Activated T-cell treated with anti-CD3 and anti-CD28 coated beads for 1 hour (primary cell): ENCODE results near the gene HTT.
"Not testable (repeated sequence)": the region's sequence is repeated elsewhere in the genome, so short reads cannot be mapped to it uniquely, and the experiment has no call there.

Source experiments
- DNase-seq: peaks from one replicate; pipeline ENCODE4 v3.0.0-alpha.2; 2020; ENCODE audit warnings: low read depth

Gene HTT

DNA sequence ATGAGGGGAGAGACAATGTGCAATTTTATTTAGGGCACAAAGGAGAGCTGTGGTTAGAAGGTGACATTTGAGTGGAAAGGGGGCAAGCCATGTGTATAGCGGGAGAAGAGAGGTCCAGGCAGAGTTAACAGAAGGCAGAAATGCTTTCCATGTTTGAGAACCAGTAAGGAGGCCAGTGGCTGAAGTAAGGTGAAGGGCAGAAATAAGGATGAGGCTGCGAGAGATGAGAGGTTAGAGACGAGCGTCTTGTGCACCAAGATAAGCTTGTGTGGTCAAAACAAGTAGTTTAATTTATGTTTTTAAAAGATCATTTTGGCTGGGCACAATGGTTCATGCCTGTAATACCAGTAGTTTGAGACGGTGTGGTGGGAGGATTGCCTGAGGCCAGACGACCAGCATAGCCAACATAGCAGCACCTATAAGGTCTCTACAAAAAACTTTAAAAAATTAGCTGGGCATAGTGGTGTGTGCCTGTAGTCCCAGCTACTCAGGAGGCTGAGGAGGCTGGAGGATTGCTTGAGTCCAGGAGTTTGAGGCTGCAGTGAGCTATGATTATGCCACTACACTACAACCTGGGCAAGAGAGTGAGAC is 8.5 kb downstream of the HTT start:
- DNase-seq: no peak

DNA sequence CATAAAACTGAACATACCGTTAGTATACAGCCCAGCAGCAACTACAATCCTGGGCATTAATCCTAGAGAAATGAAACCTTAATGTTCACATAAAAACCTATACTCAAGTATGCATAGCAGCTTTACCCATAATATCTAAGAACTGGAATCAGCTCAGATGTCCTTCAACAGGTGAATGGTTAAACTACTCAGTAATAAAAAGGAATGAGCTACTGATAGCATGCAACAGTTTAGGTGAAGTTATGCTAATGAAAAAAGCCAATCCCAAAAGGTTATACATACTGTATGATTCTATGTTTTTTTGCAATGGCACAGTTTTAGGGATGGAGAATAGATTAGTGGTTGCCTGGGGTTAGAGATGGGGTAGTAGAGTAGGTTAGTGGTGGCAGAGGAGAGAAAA is 9.3 kb downstream of the HTT start:
- no peak for DNase-seq

DNA sequence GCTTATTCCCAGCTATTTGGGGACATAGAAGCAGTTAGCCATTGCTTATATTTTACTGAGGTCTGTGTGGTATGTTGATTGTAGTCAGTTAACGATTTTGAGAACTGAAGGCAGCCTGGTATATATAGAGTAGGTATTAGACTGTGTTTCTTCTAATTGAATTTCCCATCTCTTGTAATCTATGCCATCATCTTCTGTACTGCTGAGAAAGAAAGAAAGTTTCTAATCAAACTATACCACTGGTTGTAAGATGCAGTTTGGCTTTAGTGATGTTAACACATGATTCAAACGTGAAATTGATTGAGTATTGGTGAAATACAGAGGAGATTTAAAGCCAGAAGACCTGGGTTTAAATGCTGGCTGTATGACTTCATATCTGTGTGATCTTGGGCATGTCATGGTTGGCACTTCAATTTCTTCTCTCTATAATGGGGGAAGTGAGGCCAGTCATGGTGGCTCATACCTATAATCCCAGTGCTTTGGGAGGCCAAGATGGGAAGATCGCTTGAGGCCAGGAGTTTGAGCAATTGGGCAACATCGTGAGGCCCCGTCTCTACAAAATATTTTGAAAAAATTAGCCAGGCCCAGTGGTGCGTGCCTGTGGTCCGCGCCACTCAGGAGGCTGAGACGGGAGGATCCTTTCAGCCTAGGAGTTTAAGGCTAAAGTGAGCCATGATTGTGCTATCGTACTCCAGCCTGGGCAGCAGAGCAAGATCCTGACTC is 11.6 kb downstream of the HTT start:
- no peak for DNase-seq

DNA sequence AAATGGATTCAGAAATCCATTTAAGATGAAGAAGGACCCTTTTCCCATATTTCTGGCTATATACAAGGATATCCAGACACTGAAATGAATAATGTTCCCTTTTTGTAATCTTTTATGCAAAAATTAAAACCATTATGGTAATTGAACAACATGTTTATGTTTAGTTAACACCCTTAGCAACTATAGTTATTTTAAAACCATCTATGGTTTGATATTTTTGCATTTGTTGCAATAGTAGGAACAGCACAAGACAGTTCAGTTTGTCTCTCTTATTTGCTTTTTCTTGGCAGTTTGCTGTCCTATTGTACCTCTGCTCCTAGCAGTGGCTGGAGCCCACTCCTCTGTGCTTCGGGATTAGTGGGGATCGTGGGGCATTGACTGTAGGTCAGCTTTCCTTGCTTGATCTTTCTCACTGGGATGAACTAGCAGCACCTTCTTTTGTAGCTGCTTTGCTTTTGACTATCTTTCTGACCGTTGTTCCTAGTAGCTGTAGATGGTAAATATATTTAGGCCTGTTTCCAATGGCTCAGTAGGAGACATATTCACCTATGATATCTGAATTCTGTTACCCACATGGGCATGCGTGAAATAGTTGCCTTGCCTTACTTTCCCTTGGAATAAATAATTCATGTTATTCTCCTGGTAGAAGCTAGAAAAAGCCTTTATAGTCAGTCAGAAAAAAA is 12.8 kb downstream of the HTT start:
- DNase-seq: no peak

DNA sequence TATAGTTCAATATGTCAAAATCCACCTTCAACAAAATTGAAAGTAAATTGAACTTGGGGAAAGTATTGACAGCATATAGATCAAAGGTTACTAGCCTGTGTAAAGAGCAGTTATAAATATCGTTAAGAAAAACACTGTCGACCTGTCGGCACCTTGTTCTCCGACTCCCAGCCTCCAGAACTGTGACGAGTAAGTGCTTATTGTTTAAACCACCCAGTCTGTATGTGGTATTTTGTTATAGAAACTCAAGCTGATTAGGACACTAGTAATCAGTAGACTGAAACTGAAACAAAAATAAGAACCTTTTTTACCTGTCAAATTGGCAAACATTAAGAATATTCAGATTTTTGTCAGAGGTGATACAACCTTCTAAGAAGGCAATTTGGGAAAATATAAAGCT is 17.0 kb downstream of the HTT start:
- no peak for DNase-seq

DNA sequence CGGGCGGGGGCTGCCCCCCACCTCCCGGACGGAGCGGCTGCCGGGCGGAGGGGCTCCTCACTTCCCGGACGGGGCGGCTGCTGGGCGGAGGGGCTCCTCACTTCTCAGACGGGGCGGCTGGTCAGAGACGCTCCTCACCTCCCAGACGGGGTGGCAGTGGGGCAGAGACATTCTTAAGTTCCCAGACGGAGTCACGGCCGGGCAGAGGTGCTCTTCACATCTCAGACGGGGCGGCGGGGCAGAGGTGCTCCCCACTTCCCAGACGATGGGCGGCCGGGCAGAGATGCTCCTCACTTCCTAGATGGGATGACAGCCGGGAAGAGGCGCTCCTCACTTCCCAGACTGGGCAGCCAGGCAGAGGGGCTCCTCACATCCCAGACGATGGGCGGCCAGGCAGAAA is 20.2 kb downstream of the HTT start:
- DNase-seq: not testable (repeated sequence)

DNA sequence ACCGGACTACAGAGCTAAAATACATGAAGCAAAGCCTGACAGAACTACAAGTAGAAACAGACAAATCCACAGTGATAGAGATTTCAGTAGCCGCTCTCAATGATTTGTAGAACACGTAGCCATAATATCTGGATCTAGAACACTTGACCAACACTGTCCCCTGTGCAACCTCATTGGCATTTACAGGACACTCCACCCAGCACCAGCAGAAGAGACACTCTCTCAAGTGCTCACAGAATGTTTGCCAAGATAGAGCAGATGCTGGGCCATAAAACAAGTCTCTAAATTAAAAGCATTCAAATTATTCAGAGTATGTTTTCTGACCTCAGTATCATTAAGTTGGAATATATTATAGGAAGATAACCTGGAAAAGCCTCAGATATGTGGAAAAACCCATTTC is 21.7 kb downstream of the HTT start:
- DNase-seq: no peak

DNA sequence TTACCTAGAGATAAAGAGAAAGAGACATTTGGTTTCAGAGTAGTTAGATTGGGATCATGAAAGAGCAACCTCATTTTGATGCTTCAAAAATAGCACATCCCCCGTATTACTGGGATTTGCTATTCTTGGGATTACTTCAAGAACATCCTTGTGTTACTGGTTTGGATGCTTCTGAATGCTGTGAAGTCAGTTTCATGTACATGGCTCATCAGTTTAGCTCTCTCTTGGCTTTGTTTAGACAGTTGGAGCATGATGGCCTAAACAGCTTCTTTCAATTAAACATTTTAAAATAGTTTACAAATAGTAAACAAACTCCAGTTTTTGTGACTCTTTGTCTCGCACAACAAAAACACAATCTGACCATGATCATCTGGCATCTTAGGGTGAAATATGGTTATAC is 23.9 kb downstream of the HTT start:
- no peak for DNase-seq

DNA sequence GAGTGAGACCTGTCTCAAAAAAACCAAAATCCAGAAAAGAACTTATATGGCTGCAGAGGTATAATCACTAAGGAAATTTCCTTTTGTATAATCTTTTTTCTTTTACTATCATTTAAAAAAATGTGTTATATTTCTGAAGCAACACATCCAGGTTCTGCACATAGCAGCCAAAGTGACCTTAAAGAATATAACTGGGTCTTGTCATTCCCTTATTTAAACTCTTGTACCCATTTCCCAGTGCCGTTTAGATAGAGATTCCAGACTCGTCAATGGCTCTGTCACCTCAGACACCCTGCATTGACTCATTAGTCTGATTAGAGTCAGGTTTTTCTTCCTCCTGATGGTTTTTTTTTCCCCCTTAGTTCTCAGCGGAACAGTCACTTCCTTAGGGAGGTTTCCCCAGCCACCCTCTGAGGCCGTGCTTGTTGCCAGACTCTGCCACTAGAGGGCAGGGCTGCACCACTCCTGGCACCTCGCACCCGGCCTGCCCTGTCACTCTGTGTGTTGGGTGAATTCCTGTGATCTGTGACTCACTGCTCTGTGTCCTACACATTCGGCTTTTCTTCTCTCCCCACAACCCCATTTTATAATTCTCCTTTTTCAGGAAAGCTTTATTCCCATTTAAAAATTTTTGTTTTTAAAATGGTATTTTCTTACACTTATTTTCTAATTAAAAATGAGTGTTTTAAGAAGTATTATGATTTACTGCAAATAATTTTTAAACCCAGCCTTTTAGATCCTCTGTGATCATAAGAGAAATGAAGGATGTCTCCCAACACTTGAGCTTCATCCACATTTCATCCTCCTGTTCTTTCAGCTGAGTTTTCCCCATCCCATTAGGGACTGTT is 32.1 kb downstream of the HTT start:
- DNase-seq: peak; percentile 84

DNA sequence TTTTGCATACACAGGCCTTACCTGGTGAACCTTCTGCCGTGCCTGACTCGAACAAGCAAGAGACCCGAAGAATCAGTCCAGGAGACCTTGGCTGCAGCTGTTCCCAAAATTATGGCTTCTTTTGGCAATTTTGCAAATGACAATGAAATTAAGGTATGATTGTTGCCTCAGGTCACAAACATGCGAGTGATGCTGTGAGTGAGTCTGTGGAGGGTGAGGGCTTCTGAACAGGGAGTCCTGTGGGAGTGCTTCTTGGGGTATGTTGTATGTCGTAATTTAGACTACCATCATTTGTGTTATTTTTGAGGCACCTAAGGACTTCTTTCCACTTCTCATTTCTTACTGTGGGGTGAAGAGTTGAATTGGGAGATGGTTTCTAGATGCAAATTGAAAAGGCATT is 32.8 kb downstream of the HTT start:
- no peak for DNase-seq

DNA sequence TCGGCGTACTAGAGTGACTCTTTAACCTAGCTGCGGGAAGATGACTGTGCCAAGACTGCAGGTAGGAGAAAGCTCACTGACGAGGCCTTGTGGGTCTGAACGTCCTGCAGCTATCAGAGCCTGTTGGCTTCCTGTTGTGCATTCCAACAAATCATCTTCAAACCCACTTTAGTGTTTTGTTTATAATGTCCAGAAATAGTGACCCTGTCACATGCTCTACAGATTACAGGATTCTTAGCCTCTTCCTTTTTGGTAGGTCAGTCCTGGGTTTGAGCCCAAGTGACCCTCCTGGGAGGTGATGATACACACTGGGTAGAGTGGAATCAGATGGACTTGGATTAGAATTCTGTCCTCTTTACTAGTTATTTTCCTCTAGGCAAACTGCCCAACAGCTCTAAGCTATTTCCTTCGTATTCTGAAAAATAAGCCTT is 33.2 kb downstream of the HTT start:
- no peak for DNase-seq

DNA sequence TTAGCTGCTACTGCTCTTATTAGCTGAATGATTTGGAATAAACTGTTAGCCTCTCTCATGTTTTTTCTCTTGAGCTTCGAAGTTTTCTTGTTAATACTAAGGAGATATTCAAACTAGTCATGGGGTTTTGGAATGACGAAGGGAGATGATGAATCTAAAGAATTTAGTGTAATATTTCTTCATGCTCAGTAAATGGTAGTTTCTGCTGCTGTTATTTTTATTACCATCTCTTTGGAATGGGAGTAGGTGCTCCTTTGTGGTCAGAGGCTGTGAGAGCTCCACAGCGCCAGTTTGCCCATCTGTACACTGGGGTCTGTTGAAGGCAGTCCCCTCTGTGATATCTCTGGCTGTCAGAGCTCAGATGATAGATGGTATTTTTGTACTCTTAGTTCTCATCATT is 33.7 kb downstream of the HTT start:
- no peak for DNase-seq

DNA sequence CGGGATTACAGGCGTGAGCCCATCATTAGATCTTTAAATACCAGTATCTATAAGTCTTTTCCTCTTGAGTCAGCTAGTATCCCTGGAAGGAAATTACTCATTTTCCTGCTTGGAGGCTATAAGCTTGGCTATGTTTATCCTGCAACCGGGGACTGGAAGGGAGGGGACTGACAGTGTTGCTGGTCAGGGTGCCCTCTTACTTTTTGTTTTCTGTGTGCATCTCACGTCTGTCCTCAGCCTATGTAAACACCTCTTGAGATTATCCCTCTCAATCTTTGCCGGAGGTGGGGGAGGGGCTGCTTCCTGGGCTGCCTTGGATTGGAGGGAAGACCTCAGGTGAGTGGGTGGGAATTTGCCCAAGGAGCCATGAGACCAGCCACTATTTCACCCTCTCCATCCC is 37.0 kb downstream of the HTT start:
- no peak for DNase-seq

DNA sequence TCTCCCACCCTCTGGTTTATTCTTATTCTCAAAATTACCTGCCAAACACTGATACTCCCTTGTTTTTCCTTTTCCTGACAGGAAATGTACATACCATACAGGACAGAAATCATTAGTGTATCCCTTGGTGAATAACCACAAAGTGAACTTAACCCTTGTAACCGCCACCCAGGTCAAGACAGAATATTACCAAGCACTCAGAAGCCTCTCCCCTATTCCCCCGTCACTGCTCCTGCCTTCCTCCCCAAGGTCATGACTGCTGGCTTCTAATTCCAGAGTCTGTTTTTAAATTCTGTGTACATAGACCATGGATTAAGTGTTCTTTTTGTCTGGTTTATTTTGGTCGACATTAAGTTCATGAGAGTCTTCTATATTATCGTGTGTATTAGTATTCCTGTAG is 37.7 kb downstream of the HTT start:
- no peak for DNase-seq

DNA sequence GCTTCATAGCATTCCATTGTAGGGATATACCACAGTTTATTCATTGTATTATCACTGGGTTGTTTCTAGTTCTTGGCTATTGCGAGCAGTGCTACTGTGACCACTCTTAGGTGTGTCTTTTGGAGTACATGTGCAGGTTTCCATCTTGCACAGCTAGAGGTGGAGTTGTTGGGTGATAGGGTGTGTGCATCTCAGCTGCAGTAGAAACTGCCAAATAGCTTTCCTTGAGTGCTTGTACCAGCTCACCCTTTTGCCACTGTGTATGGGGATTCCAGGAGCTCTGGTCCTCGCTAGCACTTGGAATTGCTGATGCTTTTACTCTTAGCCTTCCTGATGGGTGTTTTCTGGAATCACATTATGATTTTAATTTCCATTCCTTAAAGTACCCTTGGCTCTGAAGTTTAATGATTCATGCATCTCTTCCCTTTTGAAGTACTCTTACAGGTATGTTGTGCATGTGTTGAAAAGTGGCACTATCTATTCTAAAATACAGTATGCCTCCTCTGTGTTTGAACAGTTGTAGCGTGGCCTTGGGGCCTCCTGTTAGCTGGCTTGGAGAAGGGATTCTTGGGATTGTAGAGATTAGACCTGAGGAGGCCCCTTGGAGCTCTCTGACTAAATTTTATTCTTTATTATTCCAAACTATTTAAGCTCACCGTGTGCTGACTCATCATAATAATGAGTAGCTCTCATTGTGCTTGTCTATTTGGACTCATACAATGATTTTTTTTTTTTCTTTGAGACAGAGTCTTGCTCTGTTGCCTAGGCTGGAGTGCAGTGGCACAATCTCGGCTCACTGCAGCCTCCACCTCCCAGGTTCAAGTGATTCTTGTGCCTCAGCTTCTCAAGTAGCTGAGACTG is 38.4 kb downstream of the HTT start:
- no peak for DNase-seq

DNA sequence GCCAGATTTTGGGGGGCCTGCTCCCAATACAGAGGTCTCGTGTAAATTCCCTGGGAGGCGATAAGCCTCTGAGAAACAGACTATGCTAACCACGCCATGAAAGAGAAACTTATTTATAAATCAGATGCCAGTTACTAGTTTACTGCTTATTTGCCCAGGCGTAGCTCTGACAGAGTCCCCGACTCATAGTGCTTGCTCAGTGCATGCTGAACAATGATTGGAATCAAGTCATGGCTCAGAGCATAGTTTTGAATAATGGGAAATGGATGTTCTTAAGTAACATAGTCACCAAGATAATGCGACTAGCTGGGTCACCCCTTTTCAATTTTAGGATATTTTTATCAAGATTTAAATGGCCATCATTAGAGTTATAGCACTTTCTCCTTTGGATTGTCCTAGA is 39.9 kb downstream of the HTT start:
- no peak for DNase-seq

DNA sequence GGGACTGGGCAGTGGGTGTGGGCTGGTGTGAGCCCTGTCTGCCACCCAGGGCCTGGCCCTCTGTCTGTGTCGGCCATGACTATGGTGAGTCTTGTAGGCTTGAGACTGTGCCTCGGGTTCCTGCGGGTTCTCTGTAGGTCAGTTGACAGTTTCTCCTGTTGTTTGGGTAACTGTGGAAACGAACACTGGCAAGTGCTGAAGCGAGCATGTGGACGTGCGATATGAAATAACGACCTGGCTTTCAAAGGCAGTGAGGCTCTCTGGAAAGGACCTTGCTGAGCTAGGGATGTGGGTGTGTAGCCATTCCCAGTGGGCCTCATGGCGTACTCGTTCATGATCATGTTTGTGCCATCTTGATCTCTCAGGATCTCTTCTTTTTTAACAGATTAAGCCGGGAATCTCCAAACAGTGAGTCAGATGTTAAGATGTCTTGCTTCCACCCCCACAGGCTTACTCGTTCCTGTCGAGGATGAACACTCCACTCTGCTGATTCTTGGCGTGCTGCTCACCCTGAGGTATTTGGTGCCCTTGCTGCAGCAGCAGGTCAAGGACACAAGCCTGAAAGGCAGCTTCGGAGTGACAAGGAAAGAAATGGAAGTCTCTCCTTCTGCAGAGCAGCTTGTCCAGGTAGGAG is 41.3 kb downstream of the HTT start:
- DNase-seq: no peak

DNA sequence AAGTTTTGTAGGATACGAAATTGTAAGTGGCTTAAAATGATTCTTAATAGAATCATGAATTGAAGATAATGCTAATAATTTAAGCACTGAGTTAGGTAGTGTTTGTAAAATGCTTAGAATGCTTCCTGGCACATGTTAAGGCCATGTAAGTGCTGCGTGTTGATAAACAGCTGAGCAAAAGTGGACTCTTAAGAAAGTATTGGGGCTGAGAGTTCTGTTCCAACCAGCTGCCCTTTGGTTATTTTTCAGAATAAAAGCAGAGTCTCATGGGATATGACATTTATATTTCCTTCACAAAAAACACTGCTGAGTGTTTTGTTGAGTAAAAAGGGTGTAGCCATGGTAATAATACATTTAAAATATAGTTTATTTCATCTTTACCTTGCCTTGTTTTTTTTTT is 42.5 kb downstream of the HTT start:
- DNase-seq: no peak

DNA sequence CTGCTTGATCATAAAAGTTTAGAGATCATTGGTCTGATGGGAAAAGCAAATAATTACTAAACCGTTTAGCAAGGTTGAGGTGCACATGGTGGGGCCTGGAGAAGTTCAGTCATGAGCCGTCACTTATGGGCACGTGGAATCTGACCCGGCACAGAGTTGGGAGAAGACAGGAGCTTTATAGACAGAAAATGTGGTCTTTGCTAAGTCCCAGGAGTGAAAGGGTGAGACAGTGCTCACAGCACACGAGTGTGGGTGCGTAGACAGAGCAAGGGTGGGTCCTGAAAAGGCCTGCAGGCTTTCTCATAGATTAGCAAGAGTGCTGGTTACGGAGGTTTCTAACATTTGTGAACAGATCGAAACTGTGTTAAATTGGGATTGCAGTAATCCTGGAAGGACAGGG is 43.8 kb downstream of the HTT start:
- DNase-seq: no peak

DNA sequence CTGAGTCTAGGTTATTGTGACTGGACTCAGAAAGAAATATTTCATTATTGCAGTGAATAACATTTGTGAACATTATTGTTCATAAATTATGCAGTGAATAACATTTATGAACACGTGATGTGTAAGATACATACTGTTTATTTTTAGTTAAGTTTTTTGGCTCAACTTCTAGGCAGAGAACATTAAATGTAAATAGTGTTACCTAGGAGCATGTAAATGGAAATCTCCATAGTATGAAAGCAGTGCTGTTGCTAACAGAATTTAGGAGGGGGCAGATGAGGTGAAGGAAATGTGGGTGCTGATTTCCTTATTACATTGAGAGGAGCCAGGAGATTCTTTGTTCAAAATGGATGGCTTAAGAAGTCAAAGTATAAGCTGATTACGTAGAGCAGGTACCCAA is 45.0 kb downstream of the HTT start:
- DNase-seq: no peak

DNA sequence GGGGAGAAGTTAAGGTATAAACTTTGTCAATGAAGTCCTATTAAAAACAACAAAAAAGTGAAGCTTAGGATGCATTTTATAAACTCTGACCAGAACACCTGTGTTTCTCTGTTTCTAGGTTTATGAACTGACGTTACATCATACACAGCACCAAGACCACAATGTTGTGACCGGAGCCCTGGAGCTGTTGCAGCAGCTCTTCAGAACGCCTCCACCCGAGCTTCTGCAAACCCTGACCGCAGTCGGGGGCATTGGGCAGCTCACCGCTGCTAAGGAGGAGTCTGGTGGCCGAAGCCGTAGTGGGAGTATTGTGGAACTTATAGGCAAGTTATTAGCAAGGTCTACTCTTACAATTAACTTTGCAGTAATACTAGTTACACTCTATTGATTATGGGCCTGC is 46.6 kb downstream of the HTT start:
- DNase-seq: no peak
